Measurements from ENCODE around the gene TTF2.

DNA sequence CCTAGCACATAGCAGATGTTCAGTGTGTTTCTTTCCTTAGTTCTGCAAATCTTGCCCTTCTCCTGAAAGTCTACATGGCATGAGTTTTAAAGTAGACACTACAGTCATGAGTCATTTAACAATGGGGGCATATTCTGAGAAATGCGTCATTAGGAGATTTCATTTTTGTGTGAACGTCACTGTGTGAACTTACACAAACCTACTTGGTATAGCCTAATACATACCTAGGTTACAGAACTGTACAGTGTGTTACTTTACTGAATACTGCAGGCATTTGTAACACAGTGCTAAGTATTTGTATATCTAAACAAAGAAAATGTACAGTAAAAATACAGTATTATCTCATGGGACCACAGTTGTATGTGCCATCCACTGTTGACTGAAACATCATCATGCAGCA lies 10.0 kb downstream of the TTF2 start:
- TF ChIP-seq, protein P1, sequence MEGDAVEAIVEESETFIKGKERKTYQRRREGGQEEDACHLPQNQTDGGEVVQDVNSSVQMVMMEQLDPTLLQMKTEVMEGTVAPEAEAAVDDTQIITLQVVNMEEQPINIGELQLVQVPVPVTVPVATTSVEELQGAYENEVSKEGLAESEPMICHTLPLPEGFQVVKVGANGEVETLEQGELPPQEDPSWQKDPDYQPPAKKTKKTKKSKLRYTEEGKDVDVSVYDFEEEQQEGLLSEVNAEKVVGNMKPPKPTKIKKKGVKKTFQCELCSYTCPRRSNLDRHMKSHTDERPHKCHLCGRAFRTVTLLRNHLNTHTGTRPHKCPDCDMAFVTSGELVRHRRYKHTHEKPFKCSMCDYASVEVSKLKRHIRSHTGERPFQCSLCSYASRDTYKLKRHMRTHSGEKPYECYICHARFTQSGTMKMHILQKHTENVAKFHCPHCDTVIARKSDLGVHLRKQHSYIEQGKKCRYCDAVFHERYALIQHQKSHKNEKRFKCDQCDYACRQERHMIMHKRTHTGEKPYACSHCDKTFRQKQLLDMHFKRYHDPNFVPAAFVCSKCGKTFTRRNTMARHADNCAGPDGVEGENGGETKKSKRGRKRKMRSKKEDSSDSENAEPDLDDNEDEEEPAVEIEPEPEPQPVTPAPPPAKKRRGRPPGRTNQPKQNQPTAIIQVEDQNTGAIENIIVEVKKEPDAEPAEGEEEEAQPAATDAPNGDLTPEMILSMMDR (conservative IDR thresholded peaks at IDR 0.05; ENCODE audit: low read depth, low read length) = no peak
- no peak for TF ChIP-seq EZH2 (IDR thresholded peaks at IDR 0.05; ENCODE audit: borderline replicate concordance, low read depth, low read length, poor library complexity, severe bottlenecking)
